ENCODE data around the gene BRINP2.

BRINP2 gene

GRCh38 chr1:177181631-177182291 lies 11.0 kb downstream of the BRINP2 start:
- no peak overlapping the region for H3K4me3 ChIP-seq (replicated peaks; ENCODE audit: low read depth, low read length)
- H3K27me3 ChIP-seq (replicated peaks; ENCODE audit: control insufficient read depth, insufficient read depth, low read length), result peaks cover 1% of the 10 kb centered on the region
- H3K36me3 ChIP-seq (ENCODE audit: control insufficient read depth, insufficient read depth, low read length), result no peaks in the 10 kb centered on the region
- peak; percentile 90 for TF ChIP-seq CTCF (IDR thresholded peaks at IDR 0.05; ENCODE audit: insufficient read depth, low read length, poor library complexity, severe bottlenecking)
- DNase-seq (ENCODE audit: extremely low read depth, insufficient read length), result peak; percentile 51

GRCh38 chr1:177183836-177184235 lies 13.1 kb downstream of the BRINP2 start:
- no peak for DNase-seq (ENCODE audit: extremely low read depth, insufficient read length)
- no peak overlapping the region for H3K4me3 ChIP-seq (replicated peaks; ENCODE audit: low read depth, low read length)
- no peaks in the 10 kb centered on the region for H3K36me3 ChIP-seq (ENCODE audit: control insufficient read depth, insufficient read depth, low read length)
- H3K27me3 ChIP-seq (replicated peaks; ENCODE audit: control insufficient read depth, insufficient read depth, low read length), result peaks cover 1% of the 10 kb centered on the region
- no peak for TF ChIP-seq CTCF (IDR thresholded peaks at IDR 0.05; ENCODE audit: insufficient read depth, low read length, poor library complexity, severe bottlenecking)

- DNase-seq (ENCODE audit: extremely low read depth, insufficient read length), result no peak
- no peak overlapping the region for H3K4me3 ChIP-seq (replicated peaks; ENCODE audit: low read depth, low read length)
- peaks cover 1% of the 10 kb centered on the region for H3K27me3 ChIP-seq (replicated peaks; ENCODE audit: control insufficient read depth, insufficient read depth, low read length)
- H3K36me3 ChIP-seq (ENCODE audit: control insufficient read depth, insufficient read depth, low read length), result no peaks in the 10 kb centered on the region
- TF ChIP-seq CTCF (IDR thresholded peaks at IDR 0.05; ENCODE audit: insufficient read depth, low read length, poor library complexity, severe bottlenecking), result peak; percentile 50
These were observed 14.5 kb downstream of the BRINP2 start for GRCh38 chr1:177185209-177185608.

GRCh38 chr1:177186639-177187038 lies 15.9 kb downstream of the BRINP2 start:
- Histone ChIP-seq H3K36me3 (ENCODE audit: control insufficient read depth, insufficient read depth, low read length) (no peaks in the 10 kb centered on the region), H3K4me3 (replicated peaks; ENCODE audit: low read depth, low read length) (no peak overlapping the region)
- DNase-seq (ENCODE audit: extremely low read depth, insufficient read length), result no peak

GRCh38 chr1:177190308-177190970 lies 19.7 kb downstream of the BRINP2 start:
- no peaks in the 10 kb centered on the region for H3K36me3 ChIP-seq (ENCODE audit: control insufficient read depth, insufficient read depth, low read length)
- DNase-seq (ENCODE audit: extremely low read depth, insufficient read length), result no peak
- no peak overlapping the region for H3K4me3 ChIP-seq (replicated peaks; ENCODE audit: low read depth, low read length)
- no peaks in the 10 kb centered on the region for H3K27me3 ChIP-seq (replicated peaks; ENCODE audit: control insufficient read depth, insufficient read depth, low read length)
- no peak for TF ChIP-seq CTCF (IDR thresholded peaks at IDR 0.05; ENCODE audit: insufficient read depth, low read length, poor library complexity, severe bottlenecking)

More at GRCh38 chr1:177186639-177187038, 15.9 kb downstream of the BRINP2 start:
- no peak for TF ChIP-seq CTCF (IDR thresholded peaks at IDR 0.05; ENCODE audit: insufficient read depth, low read length, poor library complexity, severe bottlenecking)
- peaks cover 1% of the 10 kb centered on the region; the same call in 1 of the 2 replicates for H3K27me3 ChIP-seq (replicated peaks; ENCODE audit: control insufficient read depth, insufficient read depth, low read length)

Measured in GM06990 (cell line).